Measurements from ENCODE around the gene TNFRSF14. TPM values are rescaled to one million over a fixed set of nuclear protein-coding genes. Genes with fewer than 3 reads are reported as not detected.

Gene TNFRSF14
- total and polyA plus RNA-seq, 2 donors (not counting 1 experiment from before 2014, with no cell fraction given): 239 to 427 TPM

- H3K4me2 ChIP-seq (replicated peaks; ENCODE audit: low read depth, low read length, poor library complexity, severe bottlenecking): no peak overlapping the region
- H3K79me2 ChIP-seq (ENCODE audit: control insufficient read depth, insufficient read depth, low read length): peaks cover 71% of the 10 kb centered on the region
- peaks cover 14 to 16% of the 10 kb centered on the region in 2 donors for H3K4me1 ChIP-seq (ENCODE audit: control insufficient read depth in 2 of 2, insufficient read depth in 2 of 2, low read length in 2 of 2)
- ChIA-PET CTCF (interaction anchor here (1.0 kb wide), 1 partner anchor 267 kb away, joined by 3 read pairs; no protein-coding TSS in a partner anchor), POLR2A (interaction anchor here (0.6 kb wide), 1 partner anchor 1021 kb away, joined by 3 read pairs; no protein-coding TSS in a partner anchor)
- H3K27ac ChIP-seq (ENCODE audit: low read length in 2 of 2): no peak overlapping the region
- intact Hi-C loops (cut with micrococcal nuclease): no loop called here
- H4K20me1 ChIP-seq (ENCODE audit: control insufficient read depth, insufficient read depth, low read length, poor library complexity, severe bottlenecking): peaks cover 98% of the 10 kb centered on the region
- Mint-ChIP-seq H3K27me3 (no peaks in the 10 kb centered on the region), H3K9me3 (ENCODE audit: insufficient read depth) (no peaks in the 10 kb centered on the region), H3K4me1 (peaks cover 22% of the 10 kb centered on the region), H3K27ac (no peak overlapping the region), H3K4me3 (no peak overlapping the region)
- DNase-seq (no peak), ATAC-seq (ENCODE audit: low read depth) (no peak)
- no peak overlapping the region for H3K9ac ChIP-seq (ENCODE audit: low read length)
- H3K27me3 ChIP-seq (replicated peaks in 1 of 4; ENCODE audit: control extremely low read depth in 1 of 4, control insufficient read depth in 3 of 4, insufficient read depth in 4 of 4, low read length in 3 of 4): no peaks in the 10 kb centered on the region
- H3K4me3 ChIP-seq (ENCODE audit: control extremely low read depth in 1 of 5, extremely low read depth in 1 of 5, insufficient read depth in 1 of 5, low read depth in 2 of 5, low read length in 4 of 5): no peak overlapping the region
- WGBS (ENCODE audit: insufficient coverage): 96% methylated on average over 16 of the region's 20 CpGs
- TF ChIP-seq EZH2 (IDR thresholded peaks at IDR 0.05; ENCODE audit: borderline replicate concordance, insufficient read depth, low read depth, low read length, poor library complexity, severe bottlenecking): no peak
- no peak for TF ChIP-seq CTCF (IDR thresholded peaks at IDR 0.05)
- no peak overlapping the region for H2AFZ ChIP-seq (ENCODE audit: insufficient read depth, low read depth, low read length, poor library complexity, severe bottlenecking)
- no peaks in the 10 kb centered on the region for H3K9me3 ChIP-seq (ENCODE audit: control extremely low read depth in 1 of 3, control insufficient read depth in 2 of 3, insufficient read depth in 1 of 3, low read length in 2 of 3)
- peaks cover 0 to 57% of the 10 kb centered on the region in 2 experiments for H3K36me3 ChIP-seq (replicated peaks in 1 of 2; ENCODE audit: control extremely low read depth in 1 of 2, control insufficient read depth in 1 of 2, extremely low read depth in 1 of 2, insufficient read depth in 2 of 2, low read length in 1 of 2)
Measured at GRCh38 chr1:2520206-2520605, 36.0 kb upstream of the TNFRSF14 start.

GRCh38 chr1:2520806-2521205 is 35.4 kb upstream of the TNFRSF14 start:
- Histone ChIP-seq H3K36me3 (replicated peaks in 1 of 2; ENCODE audit: control extremely low read depth in 1 of 2, control insufficient read depth in 1 of 2, extremely low read depth in 1 of 2, insufficient read depth in 2 of 2, low read length in 1 of 2) (peaks cover 0 to 52% of the 10 kb centered on the region in 2 experiments), H3K4me3 (ENCODE audit: control extremely low read depth in 1 of 5, extremely low read depth in 1 of 5, insufficient read depth in 1 of 5, low read depth in 2 of 5, low read length in 4 of 5) (no peak overlapping the region), H3K9me3 (ENCODE audit: control extremely low read depth in 1 of 3, control insufficient read depth in 2 of 3, insufficient read depth in 1 of 3, low read length in 2 of 3) (no peaks in the 10 kb centered on the region), H2AFZ (ENCODE audit: insufficient read depth, low read depth, low read length, poor library complexity, severe bottlenecking) (no peak overlapping the region), H3K4me1 (ENCODE audit: control insufficient read depth in 2 of 2, insufficient read depth in 2 of 2, low read length in 2 of 2) (peaks cover 19 to 22% of the 10 kb centered on the region in 2 donors), H3K9ac (ENCODE audit: low read length) (no peak overlapping the region), H3K27me3 (replicated peaks in 1 of 4; ENCODE audit: control extremely low read depth in 1 of 4, control insufficient read depth in 3 of 4, insufficient read depth in 4 of 4, low read length in 3 of 4) (no peaks in the 10 kb centered on the region), H4K20me1 (ENCODE audit: control insufficient read depth, insufficient read depth, low read length, poor library complexity, severe bottlenecking) (peaks cover 98% of the 10 kb centered on the region), H3K79me2 (ENCODE audit: control insufficient read depth, insufficient read depth, low read length) (peaks cover 76% of the 10 kb centered on the region), H3K27ac (ENCODE audit: low read length in 2 of 2) (no peak overlapping the region), H3K4me2 (replicated peaks; ENCODE audit: low read depth, low read length, poor library complexity, severe bottlenecking) (no peak overlapping the region)
- intact Hi-C loops (cut with micrococcal nuclease): no loop called here
- POLR2A ChIA-PET: interaction anchor here (0.6 kb wide), 1 partner anchor 1021 kb away, joined by 3 read pairs; no protein-coding TSS in a partner anchor
- peaks cover 23% of the 10 kb centered on the region for H3K4me1 Mint-ChIP-seq
- CTCF ChIA-PET: no interaction called here
- H3K27me3 Mint-ChIP-seq: no peaks in the 10 kb centered on the region
- no peak overlapping the region for H3K27ac Mint-ChIP-seq
- no peak for DNase-seq
- no peak for TF ChIP-seq EZH2 (IDR thresholded peaks at IDR 0.05; ENCODE audit: borderline replicate concordance, insufficient read depth, low read depth, low read length, poor library complexity, severe bottlenecking)
- TF ChIP-seq CTCF (IDR thresholded peaks at IDR 0.05): no peak
- no peak overlapping the region for H3K4me3 Mint-ChIP-seq
- H3K9me3 Mint-ChIP-seq (ENCODE audit: insufficient read depth): no peaks in the 10 kb centered on the region
- WGBS (ENCODE audit: insufficient coverage): 99% methylated on average over 20 of the region's 21 CpGs
- ATAC-seq (ENCODE audit: low read depth): no peak

Data from B cell (primary cell).